BLaER1 treated with 17β-estradiol and CSF1 and Interleukin-3, amounts not matched to agents 10 nM and 100 nM (cell line): Measurements from ENCODE around the gene FLT1.

Experiments used
- H3K27ac ChIP-seq, 11 experiments: shearing (Covaris generic); formaldehyde crosslinking; 2 replicates each; pipeline ENCODE4 v1.8.1; 2022
- H3K27me3 ChIP-seq, 11 experiments: shearing (Covaris generic); formaldehyde crosslinking; 2 replicates each; pipeline ENCODE4 v1.8.1; 2022
- H3K36me3 ChIP-seq, 11 experiments: shearing (Covaris generic); formaldehyde crosslinking; 2 replicates each; pipeline ENCODE4 v1.8.1; 2022
- H3K4me1 ChIP-seq, 10 experiments: shearing (Covaris generic); formaldehyde crosslinking; 2 replicates each; pipeline ENCODE4 v1.8.1; 2022
- H3K4me2 ChIP-seq, 11 experiments: shearing (Covaris generic); formaldehyde crosslinking; 2 replicates each; pipeline ENCODE4 v1.8.1; 2022
- H3K4me3 ChIP-seq, 10 experiments: shearing (Covaris generic); formaldehyde crosslinking; 2 replicates each; pipeline ENCODE4 v1.8.1; 2022
- H3K9ac ChIP-seq, 11 experiments: shearing (Covaris generic); formaldehyde crosslinking; 2 replicates each; pipeline ENCODE4 v1.8.1; 2022
- H3K9me3 ChIP-seq, 11 experiments: shearing (Covaris generic); formaldehyde crosslinking; replicated peaks in 1 of 11; 2 replicates each; pipeline ENCODE4 v1.8.1; 2022
- H4K20me1 ChIP-seq, 11 experiments: shearing (Covaris generic); formaldehyde crosslinking; 2 replicates each; pipeline ENCODE4 v1.8.1; 2022
- Cebpa-rat ChIP-seq, 11 experiments: shearing (Covaris generic); IDR thresholded peaks; 2 replicates each; pipeline ENCODE4 v1.8.1; 2022

Gene FLT1

DNA sequence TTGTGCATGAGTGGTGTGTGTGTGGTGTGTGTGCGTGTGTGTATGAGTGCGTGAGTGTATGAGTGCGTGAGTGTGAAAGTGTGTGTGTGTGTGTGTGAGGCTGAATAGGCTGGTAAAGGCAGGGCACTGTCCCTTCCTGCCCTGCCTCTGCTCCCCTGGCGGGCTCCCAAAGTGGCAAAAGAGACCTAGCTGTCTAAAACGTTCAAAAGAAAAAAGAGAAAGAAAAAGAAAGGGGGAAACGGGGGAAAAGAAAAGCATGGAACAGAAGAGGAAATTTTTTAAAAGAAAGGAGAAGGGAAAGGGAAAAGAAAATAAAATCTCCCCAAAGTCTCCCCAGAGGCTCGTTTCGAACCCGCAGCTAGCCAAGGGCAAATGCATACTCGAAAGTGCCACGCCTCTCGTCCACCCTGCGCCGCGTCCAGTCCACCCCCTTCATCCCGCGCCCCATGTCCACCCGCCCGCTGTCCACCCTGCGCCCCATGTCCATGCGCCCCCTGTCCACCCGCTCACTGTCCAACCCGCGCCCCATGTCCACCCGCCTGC, 37.0 kb upstream of the FLT1 start:
- peaks cover 39 to 63% (median 59%) of the 10 kb centered on the region in 10 experiments for H3K4me1 ChIP-seq
- H3K27ac ChIP-seq = peak overlapping the region in 3 of 11 experiments; percentile 25 to 52 (median 44); a peak in 3 of 22 replicates
- peaks cover 17 to 41% (median 38%) of the 10 kb centered on the region in 11 experiments for H3K9me3 ChIP-seq
- peaks cover 0 to 4% (median 0%) of the 10 kb centered on the region in 11 experiments; a peak in 2 of 22 replicates for H4K20me1 ChIP-seq
- peak overlapping the region; percentile 78 to 97 (median 92) for H3K4me2 ChIP-seq
- TF ChIP-seq Cebpa-rat (IDR thresholded peaks at IDR 0.05) = no peak
- H3K27me3 ChIP-seq = peaks cover 48 to 65% (median 57%) of the 10 kb centered on the region in 11 experiments
- peak overlapping the region; percentile 46 to 73 (median 67); a peak in 18 of 22 replicates for H3K9ac ChIP-seq
- peaks cover 0 to 9% (median 3%) of the 10 kb centered on the region in 11 experiments; a peak in 1 of 22 replicates for H3K36me3 ChIP-seq
- peak overlapping the region; percentile 54 to 75 (median 64) for H3K4me3 ChIP-seq

DNA sequence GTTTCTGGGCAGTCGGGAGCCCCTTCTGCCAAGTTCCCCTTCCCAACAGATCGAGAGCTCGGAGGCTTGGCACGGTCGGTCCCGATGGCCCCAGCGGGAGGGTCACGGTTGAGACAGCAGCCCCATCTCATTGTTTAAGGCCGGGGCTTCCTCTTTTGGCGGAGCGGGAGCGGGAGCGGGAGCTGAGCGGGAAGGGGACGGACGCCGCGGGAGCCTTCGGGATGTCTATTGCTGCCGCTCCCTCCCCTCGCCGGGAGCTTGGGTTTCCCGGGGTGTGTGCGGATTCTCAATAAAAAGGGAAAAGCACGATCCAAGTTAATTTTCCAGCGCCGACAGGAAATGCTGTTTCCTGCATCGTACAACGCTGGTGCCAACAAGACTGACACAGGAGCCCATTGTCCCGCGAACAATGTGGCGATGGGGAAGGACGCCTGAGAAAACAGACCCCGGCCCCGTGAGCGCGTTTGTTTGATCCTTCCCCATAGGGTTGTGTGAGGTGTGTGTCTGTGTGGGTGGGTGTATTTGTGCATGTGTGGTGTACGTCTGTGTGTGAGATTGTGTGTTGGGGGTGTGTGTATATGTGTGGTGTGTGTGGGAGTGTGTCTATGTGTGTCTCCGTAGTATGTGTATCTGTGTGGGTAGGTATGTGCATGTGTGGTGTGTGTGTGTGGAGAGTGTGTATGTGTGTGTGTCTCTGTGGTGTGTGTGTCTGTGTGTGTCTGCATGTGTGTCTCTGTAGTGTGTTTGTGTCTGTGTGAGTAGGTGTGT, 36.3 kb upstream of the FLT1 start:
- no peak for TF ChIP-seq Cebpa-rat (IDR thresholded peaks at IDR 0.05)
- Histone ChIP-seq H3K9ac (peak overlapping the region in 10 of 11 experiments; percentile 4 to 73 (median 66); a peak in 19 of 22 replicates), H4K20me1 (peaks cover 0 to 4% (median 0%) of the 10 kb centered on the region in 11 experiments; a peak in 2 of 22 replicates), H3K36me3 (peaks cover 0 to 9% (median 3%) of the 10 kb centered on the region in 11 experiments; a peak in 1 of 22 replicates), H3K4me2 (peak overlapping the region; percentile 78 to 97 (median 92)), H3K27me3 (peaks cover 48 to 65% (median 57%) of the 10 kb centered on the region in 11 experiments), H3K9me3 (peaks cover 17 to 34% (median 32%) of the 10 kb centered on the region in 11 experiments), H3K4me1 (peaks cover 46 to 69% (median 66%) of the 10 kb centered on the region in 10 experiments), H3K4me3 (peak overlapping the region; percentile 54 to 75 (median 64)), H3K27ac (peak overlapping the region in 7 of 11 experiments; percentile 7 to 59 (median 44); a peak in 11 of 22 replicates)

- peaks cover 0 to 7% (median 3%) of the 10 kb centered on the region in 11 experiments; a peak in 1 of 22 replicates for H3K36me3 ChIP-seq
- TF ChIP-seq Cebpa-rat (IDR thresholded peaks at IDR 0.05) = no peak
- peak overlapping the region; percentile 54 to 75 (median 64) for H3K4me3 ChIP-seq
- peak overlapping the region in 6 of 11 experiments; percentile 7 to 59 (median 48); a peak in 9 of 22 replicates for H3K27ac ChIP-seq
- H4K20me1 ChIP-seq = peaks cover 0 to 4% (median 0%) of the 10 kb centered on the region in 11 experiments; a peak in 2 of 22 replicates
- H3K4me2 ChIP-seq = peak overlapping the region; percentile 78 to 97 (median 92)
- peaks cover 47 to 75% (median 72%) of the 10 kb centered on the region in 10 experiments for H3K4me1 ChIP-seq
- peaks cover 48 to 65% (median 57%) of the 10 kb centered on the region in 11 experiments for H3K27me3 ChIP-seq
- H3K9me3 ChIP-seq = peaks cover 14 to 29% (median 26%) of the 10 kb centered on the region in 11 experiments
- peak overlapping the region in 9 of 11 experiments; percentile 46 to 73 (median 63); a peak in 16 of 22 replicates for H3K9ac ChIP-seq
Observed at GRCh38 chr13:28530729-28531076, 35.8 kb upstream of the FLT1 start.

- no peak overlapping the region for H3K4me3 ChIP-seq
- H3K9me3 ChIP-seq = peaks cover 5 to 20% (median 18%) of the 10 kb centered on the region in 11 experiments
- peaks cover 51 to 84% (median 80%) of the 10 kb centered on the region in 10 experiments for H3K4me1 ChIP-seq
- 0 out of 22 replicates have a peak, but pooled peaks of 1 of the 11 experiments have one; percentile 13 for TF ChIP-seq Cebpa-rat (IDR thresholded peaks at IDR 0.05)
- peaks cover 0 to 4% (median 0%) of the 10 kb centered on the region in 11 experiments; a peak in 2 of 22 replicates for H4K20me1 ChIP-seq
- H3K4me2 ChIP-seq = peak overlapping the region in 9 of 11 experiments; percentile 80 to 95 (median 90); a peak in 17 of 22 replicates
- H3K27me3 ChIP-seq = peaks cover 48 to 74% (median 55%) of the 10 kb centered on the region in 11 experiments
- H3K9ac ChIP-seq = no peak overlapping the region
- no peak overlapping the region for H3K27ac ChIP-seq
- H3K36me3 ChIP-seq = no peaks in the 10 kb centered on the region
Observed at GRCh38 chr13:28529836-28530235, 34.9 kb upstream of the FLT1 start.

- H4K20me1 ChIP-seq = peaks cover 0 to 4% (median 0%) of the 10 kb centered on the region in 11 experiments; a peak in 2 of 22 replicates
- H3K4me2 ChIP-seq = peak overlapping the region; percentile 11 to 92 (median 81); a peak in 20 of 22 replicates
- H3K4me3 ChIP-seq = no peak overlapping the region
- no peaks in the 10 kb centered on the region for H3K36me3 ChIP-seq
- H3K9me3 ChIP-seq = peaks cover 0 to 10% (median 9%) of the 10 kb centered on the region in 11 experiments; a peak in 16 of 22 replicates
- H3K4me1 ChIP-seq = peaks cover 61 to 93% (median 90%) of the 10 kb centered on the region in 10 experiments
- H3K27ac ChIP-seq = peak overlapping the region in 3 of 11 experiments; percentile 73 to 79 (median 75); a peak in 3 of 22 replicates
- H3K9ac ChIP-seq = no peak overlapping the region
- no peak for TF ChIP-seq Cebpa-rat (IDR thresholded peaks at IDR 0.05)
- H3K27me3 ChIP-seq = peaks cover 42 to 68% (median 46%) of the 10 kb centered on the region in 11 experiments
Observed at GRCh38 chr13:28528848-28529247, 33.9 kb upstream of the FLT1 start.

- peak overlapping the region in 9 of 11 experiments; percentile 45 to 79 (median 72); a peak in 18 of 22 replicates for H3K27ac ChIP-seq
- TF ChIP-seq Cebpa-rat (IDR thresholded peaks at IDR 0.05) = no peak
- peaks cover 0 to 6% (median 4%) of the 10 kb centered on the region in 11 experiments; a peak in 15 of 22 replicates for H3K9me3 ChIP-seq
- H3K9ac ChIP-seq = peak overlapping the region in 8 of 11 experiments; percentile 42 to 63 (median 46); a peak in 13 of 22 replicates
- H3K27me3 ChIP-seq = peaks cover 38 to 64% (median 41%) of the 10 kb centered on the region in 11 experiments
- H4K20me1 ChIP-seq = peaks cover 0 to 4% (median 0%) of the 10 kb centered on the region in 11 experiments; a peak in 2 of 22 replicates
- peaks cover 66 to 98% (median 95%) of the 10 kb centered on the region in 10 experiments for H3K4me1 ChIP-seq
- peak overlapping the region in 2 of 10 experiments; percentile 2 to 4; a peak in 1 of 20 replicates for H3K4me3 ChIP-seq
- H3K4me2 ChIP-seq = peak overlapping the region; percentile 74 to 92 (median 81)
- H3K36me3 ChIP-seq = no peaks in the 10 kb centered on the region
Observed at GRCh38 chr13:28528388-28528787, 33.5 kb upstream of the FLT1 start.

GRCh38 chr13:28527629-28528028, 32.7 kb upstream of the FLT1 start:
- H4K20me1 ChIP-seq = peaks cover 0 to 4% (median 0%) of the 10 kb centered on the region in 11 experiments; a peak in 2 of 22 replicates
- H3K4me3 ChIP-seq = peak overlapping the region in 5 of 10 experiments; percentile 4 to 48 (median 34); a peak in 9 of 20 replicates
- TF ChIP-seq Cebpa-rat (IDR thresholded peaks at IDR 0.05) = peak in 8 of 11 experiments; percentile 80 to 92 (median 86); a peak in 17 of 22 replicates
- peak overlapping the region; percentile 74 to 92 (median 81) for H3K4me2 ChIP-seq
- H3K9ac ChIP-seq = peak overlapping the region in 9 of 11 experiments; percentile 42 to 63 (median 48); a peak in 16 of 22 replicates
- peak overlapping the region in 9 of 11 experiments; percentile 45 to 79 (median 72); a peak in 18 of 22 replicates for H3K27ac ChIP-seq
- 0 out of 22 replicates have a peak, but pooled peaks cover 0 to 4% (median 0%) of the 10 kb centered on the region in 11 experiments for H3K9me3 ChIP-seq
- H3K27me3 ChIP-seq = peaks cover 30 to 56% (median 34%) of the 10 kb centered on the region in 11 experiments
- H3K36me3 ChIP-seq = no peaks in the 10 kb centered on the region
- H3K4me1 ChIP-seq = peaks cover 65 to 99% (median 93%) of the 10 kb centered on the region in 10 experiments

DNA sequence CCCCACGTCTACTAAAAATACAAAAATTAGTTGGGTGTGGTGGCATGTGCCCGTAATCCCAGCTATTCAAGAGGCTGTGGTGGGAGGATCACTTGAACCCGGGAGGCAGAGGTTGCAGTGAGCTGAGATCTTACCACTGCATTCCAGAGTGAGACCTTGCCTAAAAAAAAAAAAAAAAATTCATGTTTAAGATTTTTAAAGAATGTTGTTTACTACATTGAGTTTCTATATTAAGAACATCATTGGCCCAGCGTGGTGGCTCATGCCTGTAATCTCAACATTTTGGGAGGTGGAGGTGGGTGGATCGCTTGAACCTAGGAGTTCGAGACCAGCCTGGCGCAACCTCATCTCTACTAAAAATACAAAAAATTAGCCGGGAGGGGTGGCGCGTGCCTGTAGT, 31.9 kb upstream of the FLT1 start:
- Histone ChIP-seq H3K27me3 (peaks cover 22 to 48% (median 26%) of the 10 kb centered on the region in 11 experiments), H3K4me3 (no peak overlapping the region), H3K4me1 (peaks cover 61 to 91% (median 86%) of the 10 kb centered on the region in 10 experiments), H3K36me3 (no peaks in the 10 kb centered on the region), H3K9me3 (0 out of 22 replicates have a peak, but pooled peaks cover 0 to 6% (median 0%) of the 10 kb centered on the region in 11 experiments), H3K27ac (peak overlapping the region in 9 of 11 experiments; percentile 45 to 79 (median 71); a peak in 15 of 22 replicates), H4K20me1 (peaks cover 0 to 4% (median 0%) of the 10 kb centered on the region in 11 experiments; a peak in 2 of 22 replicates), H3K4me2 (peak overlapping the region; percentile 74 to 92 (median 81); a peak in 21 of 22 replicates), H3K9ac (peak overlapping the region in 5 of 11 experiments; percentile 44 to 63 (median 54); a peak in 6 of 22 replicates)
- no peak for TF ChIP-seq Cebpa-rat (IDR thresholded peaks at IDR 0.05)
